EH (cell line): ENCODE data around the gene MACROD1.

Source experiments
- DNase-seq: peaks from one replicate; pipeline ENCODE4 v3.0.0-alpha.2; 2015; ENCODE audit warnings: low read depth

MACROD1 gene, protein sequence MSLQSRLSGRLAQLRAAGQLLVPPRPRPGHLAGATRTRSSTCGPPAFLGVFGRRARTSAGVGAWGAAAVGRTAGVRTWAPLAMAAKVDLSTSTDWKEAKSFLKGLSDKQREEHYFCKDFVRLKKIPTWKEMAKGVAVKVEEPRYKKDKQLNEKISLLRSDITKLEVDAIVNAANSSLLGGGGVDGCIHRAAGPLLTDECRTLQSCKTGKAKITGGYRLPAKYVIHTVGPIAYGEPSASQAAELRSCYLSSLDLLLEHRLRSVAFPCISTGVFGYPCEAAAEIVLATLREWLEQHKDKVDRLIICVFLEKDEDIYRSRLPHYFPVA

GRCh38 chr11:64165842-64166635, at the start of gene MACROD1:
MACROD1 (minus strand) TSS chr11:64166113; CDS start chr11:64165994, 119 bp downstream.
- peak; percentile 87 for DNase-seq

GRCh38 chr11:64211181-64211872, 45.4 kb upstream of the MACROD1 start:
- DNase-seq, result no peak

- DNase-seq, result no peak
Measured at GRCh38 chr11:64210301-64211020, 44.5 kb upstream of the MACROD1 start.

DNA sequence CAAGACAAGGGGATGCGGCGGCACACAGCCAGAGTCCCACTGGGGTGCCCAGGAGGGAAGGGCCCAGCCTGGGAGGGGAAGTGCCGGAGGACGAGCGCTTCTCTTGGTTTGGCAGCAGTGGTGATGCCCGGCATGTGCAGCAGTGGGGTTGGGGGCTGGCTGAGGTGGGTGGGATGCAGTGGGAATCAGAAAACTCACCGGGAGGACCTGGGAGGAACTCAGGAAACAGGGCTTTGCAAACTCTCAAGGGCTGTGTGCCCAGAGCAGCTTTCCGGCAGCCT, 43.6 kb upstream of the MACROD1 start:
- DNase-seq, result no peak

- no peak for DNase-seq
Measured at GRCh38 chr11:64208796-64209562, 43.1 kb upstream of the MACROD1 start.

- DNase-seq, result no peak
Measured at GRCh38 chr11:64208086-64208795, 42.3 kb upstream of the MACROD1 start.

DNA sequence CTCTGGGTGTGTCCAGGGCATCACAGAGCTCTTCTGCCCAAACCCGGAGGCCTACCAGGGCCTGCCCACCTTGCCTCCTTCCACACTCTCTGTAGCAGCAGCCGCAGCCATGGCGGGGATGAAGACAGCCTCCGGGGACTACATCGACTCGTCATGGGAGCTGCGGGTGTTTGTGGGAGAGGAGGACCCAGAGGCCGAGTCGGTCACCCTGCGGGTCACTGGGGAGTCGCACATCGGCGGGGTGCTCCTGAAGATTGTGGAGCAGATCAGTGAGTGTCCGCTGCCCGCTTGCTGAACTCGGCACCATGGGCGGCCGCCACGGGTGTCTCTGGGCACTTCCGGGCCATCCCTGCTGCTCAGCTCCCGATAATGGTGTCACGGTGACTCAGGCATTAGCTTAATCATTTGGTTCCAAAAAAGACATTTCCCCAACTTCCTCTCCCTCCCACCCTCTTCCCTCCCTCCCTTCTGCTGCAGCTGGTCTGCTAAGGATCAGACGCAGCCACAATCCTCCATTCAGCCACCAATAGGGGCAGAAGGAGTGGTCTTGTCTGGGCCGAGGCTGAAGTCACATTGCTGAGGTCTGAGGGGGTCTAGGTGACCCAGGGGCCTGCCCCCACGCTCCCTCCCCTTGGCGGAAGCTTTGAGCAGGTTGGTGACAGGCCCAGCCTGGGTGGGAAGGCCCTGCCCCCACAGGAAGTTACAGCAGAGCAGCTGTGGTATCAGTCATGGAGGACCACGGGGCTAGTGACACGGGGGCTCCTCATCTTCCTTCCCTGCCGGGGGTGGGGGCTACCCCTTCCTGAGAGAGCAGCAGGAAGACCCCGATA, 41.6 kb upstream of the MACROD1 start:
- DNase-seq, result peak; percentile 87

DNA sequence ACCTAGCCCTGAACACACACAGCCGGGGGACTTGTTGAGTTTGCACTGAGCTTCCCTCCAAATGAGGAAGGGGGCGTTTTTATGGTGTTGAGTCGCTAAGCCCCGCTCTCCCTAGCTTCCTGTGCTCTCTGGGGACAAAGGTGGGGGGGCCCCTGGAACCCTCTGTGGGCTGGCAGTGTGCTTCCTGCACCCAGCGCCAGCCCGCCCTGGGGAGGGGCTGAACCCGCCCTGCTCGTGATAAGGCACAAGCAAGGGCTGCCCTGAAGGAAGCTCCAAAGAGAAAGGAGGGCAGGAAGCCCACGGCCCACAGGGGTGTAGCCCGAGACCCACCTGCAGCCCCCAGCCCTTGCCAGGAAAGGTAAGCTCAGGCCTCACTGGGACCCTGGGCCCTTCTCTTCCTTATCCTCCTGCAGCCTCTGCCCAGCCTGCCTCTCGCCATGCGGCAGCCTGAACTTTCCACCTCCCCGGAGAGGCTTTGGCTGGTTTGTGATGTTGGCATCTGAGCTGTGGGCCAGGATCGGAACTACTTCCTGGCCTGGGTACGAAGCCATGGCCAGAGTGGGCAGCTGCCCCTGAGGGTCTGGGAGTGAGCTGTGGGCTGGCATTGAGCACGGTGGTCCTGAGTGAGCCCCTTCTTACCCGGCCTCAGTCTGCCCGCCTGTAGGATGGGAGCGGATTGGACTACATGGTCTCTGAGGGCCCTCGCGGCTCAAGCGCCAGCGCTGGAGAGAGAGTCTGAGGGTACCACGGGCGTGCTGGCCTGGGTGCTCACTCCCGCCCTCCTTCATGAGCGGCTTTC, 40.7 kb upstream of the MACROD1 start, which contains the start of gene FERMT3:
Gene FERMT3, plus strand, starts transcription at position 265 of the 799 bp plus-strand sequence. CDS start 644 bp downstream, outside the sequence.
- no peak for DNase-seq

- DNase-seq, result peak; percentile 95
Measured at GRCh38 chr11:64204464-64204989, 38.6 kb upstream of the MACROD1 start.

GRCh38 chr11:64204080-64204440, 38.1 kb upstream of the MACROD1 start:
- DNase-seq, result no peak

DNA sequence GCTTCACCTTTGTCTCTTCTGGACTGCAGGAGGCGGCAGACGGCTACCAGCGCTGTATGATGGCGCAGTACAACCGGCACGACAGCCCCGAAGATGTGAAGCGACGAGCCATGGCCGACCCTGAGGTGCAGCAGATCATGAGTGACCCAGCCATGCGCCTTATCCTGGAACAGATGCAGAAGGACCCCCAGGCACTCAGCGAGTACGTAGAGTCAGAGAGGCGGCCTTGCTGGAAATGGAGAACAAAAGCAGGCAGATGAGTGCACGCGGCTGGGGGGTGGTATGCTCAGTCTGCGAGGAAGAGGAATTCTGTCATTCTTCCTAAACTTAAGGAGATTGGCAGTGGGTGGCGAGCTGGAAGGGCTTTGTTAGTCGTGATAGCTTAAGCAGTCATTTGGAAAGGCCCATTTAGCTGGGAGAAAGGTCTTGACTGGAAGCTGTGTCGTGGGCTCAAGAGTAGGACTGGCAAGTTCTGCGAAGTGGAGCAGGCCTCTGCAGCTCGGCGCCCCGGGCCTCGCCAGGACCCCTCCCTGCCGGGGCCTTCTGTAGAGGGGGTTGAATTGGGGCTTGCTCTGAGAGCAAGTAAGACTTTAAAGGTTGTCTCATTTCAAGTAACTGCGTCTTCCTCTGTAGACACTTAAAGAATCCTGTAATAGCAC, 37.6 kb upstream of the MACROD1 start:
- DNase-seq, result no peak

DNA sequence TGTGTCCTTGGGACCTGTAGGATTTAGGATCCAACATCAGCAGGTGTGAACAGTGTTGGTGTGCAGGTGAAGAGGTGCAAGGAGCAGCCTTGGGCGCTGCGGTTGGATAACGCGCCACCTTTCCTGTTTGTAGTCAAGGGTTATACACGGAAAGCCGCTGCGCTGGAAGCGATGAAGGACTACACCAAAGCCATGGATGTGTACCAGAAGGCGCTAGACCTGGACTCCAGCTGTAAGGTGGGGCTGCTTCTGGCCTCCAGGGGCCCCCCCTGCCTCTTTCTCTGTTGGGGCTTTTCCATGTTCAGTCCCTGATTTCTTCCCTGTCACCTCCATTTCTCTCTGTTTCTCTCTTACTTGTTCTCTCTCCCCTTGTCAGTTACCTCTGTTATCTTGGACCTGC, 37.1 kb upstream of the MACROD1 start:
- DNase-seq, result no peak

GRCh38 chr11:64201543-64201942, 35.6 kb upstream of the MACROD1 start:
- DNase-seq, result no peak

- no peak for DNase-seq
Measured at GRCh38 chr11:64198511-64198910, 32.6 kb upstream of the MACROD1 start.

DNA sequence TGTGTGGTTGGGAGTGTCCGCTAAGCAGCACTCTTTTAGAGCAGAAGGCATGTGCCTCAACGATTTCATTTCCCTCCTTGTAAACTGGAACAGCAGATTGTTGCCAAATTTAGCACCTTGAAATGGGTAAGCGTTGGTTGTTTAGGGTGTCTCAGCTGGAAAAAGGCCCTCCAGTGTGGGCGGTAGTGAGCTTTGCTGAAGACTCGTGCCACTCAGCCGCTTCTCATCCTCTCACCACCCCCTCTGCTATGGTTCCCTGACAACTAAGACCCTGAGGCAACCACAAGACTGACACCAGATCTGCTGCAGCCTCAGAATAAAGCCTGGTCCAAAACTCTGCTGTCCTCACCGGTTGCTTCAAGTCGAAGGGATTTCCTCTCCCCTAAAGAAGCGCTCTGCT, 30.7 kb upstream of the MACROD1 start:
- no peak for DNase-seq

- DNase-seq, result no peak
Measured at GRCh38 chr11:64192434-64192833, 26.5 kb upstream of the MACROD1 start.

DNA sequence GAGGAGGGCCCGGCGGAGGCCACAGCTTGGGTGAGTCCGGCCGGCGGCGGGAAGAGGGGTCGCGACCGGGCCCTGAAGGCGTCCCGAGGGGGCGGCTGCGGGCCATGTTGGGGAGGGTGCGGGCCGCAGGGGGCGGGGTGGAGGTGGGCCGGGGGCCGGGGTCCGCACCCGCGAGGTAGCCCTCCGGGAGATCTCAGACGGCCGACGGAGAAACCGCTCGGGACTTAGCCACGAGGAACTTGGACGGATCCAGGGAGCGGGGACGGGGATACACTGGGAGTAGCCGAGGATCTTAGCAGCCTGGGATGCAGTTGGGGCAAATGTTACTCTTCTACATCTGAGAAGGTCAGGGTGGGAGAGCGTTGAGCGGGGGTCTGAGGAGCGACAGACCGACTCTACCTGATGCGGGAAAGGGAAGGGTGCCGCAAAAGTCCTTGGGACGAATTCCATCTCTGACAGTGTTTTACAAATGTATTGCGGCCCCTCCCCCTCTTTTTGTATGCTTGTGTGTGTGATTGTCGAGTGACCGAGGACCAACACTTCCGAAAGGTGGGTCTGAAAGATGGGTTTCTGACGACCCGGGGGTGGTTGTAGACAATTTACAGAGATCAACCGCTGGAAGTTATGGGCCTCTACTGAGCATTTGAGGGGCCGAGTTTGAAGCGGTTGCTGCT, 20.7 kb upstream of the MACROD1 start:
- peak; percentile 31 for DNase-seq
